ENCODE data around the gene EVI5.

DNA sequence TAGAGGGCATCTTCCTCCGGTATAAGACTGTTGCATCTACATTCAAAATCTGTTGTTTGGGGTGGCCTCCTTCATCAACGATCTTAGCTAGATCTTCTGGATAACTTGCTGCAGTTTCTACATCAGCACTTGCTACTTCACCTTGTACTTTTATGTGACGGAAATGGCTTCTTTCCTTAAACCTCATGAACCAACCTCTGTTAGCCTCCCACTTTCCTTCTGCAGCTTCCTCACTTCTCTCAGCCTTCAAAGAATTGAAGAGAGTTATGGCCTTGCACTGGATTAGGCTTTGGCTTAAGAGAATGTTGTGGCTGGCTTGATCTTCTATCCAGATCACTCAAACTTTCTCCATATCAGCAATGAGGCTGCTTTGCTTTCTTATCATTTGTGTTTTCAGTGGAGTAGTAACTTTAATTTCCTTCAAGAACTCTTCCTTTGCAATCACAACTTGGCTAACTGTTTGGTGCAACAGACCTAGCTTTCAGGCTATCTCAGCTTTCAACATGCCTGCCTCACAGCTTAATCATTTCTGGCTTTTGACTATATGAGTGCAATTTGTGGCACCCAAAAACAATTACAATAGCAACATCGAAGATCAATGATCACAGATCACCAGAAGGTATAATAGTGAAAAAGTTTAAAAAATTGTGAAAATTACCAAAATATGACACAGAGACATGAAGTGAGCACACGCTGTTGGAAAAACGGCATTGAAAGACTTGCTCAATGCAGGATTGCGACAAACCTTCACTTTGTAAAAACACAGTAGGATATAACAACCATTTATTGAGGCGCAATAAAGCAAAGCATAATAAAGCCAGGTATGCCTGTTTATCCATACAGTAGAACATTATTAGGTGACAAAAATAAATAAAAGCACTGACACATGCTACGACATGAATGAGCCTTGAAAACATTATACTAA is 241.5 kb downstream of the EVI5 start:
- no peak for TF ChIP-seq GATA3 (IDR thresholded peaks at IDR 0.05; ENCODE audit: low read depth, low read length)
- no peak for TF ChIP-seq GATA2 (IDR thresholded peaks at IDR 0.05; ENCODE audit: low read depth, low read length)

Measured in SH-SY5Y (cell line).